HL-60/S4 (cell line): ENCODE measurements around the gene APOLD1.
"Not testable (repeated sequence)": the region's sequence is repeated elsewhere in the genome, so short reads cannot be mapped to it uniquely, and the experiment has no call there.

Source experiments
- in situ Hi-C: fragments of 300-500 bp; cut with MboI; formaldehyde crosslinking; loops from 2 replicates; pipeline ENCODE4 v1.14.3; 2022; ENCODE audit warnings: low sequenced_read_pairs

The APOLD1 gene

GRCh38 chr12:12784911-12785814 is at the start of gene APOLD1:
APOLD1 (plus strand) TSS chr12:12785659; CDS start chr12:12785692, 33 bp downstream.
- in situ Hi-C loops: no loop called here

DNA sequence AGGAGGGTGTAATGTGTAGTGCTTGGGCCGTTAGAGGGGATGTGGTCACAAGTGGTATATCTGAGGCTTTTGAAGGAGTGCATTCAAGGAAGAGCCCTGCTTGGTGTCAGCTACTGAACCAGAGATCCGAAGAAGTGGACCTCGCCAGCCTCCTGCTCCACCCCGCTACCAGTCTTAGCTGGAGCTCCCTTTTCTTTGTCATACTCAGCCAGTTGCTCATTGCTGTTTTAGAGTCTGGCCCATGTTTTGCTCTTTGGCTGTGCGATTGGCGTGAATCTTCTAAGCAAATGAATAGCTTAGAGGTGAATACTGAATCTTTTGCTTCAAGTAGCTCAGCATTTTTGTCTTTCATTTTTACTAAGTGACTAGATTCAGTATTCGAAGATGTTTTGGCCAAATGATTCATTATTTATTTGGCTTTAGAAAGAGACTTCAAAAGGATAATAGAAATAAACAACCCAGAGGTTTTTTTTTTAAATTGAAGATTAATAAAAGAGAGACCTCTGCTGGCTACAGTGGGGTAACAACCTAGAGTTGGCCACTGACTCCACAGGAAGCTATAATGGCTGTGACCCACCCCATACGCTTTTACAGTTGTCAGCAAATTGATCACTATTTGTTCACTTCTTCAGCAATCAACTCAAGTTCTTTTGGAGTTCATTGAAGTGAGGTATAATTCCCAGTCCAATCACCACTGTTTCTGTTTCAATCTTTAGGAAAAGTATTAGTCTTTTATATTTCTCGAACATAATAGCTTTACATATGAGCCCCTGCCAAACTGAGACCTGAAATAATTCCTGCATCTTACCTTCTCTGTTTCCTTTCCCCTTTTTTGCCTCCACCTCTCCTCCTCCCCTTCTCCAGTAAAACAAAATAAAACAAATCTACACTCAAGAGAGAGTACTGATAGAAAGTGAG is 48.4 kb upstream of the APOLD1 start:
- in situ Hi-C loops: no loop called here

DNA sequence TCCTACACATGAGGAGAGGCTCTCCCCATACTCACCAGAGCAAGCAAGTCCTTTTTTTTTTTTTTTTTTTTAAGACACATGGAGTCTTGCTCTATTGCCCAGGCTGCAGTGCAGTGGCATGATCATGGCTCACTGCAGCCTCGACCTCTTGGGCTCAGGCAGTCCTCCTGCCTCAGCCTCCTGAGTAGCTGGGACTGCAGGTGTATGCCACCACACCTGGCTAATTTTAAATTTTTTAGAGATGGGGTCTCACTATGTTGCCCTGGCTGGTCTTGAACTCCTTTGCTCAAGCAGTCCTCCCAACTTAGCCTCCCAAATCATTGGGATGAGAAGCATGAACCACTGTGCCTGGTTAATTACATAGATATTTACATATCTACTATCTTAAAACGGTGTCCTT is 47.3 kb upstream of the APOLD1 start:
- in situ Hi-C loops: not testable (repeated sequence)

GRCh38 chr12:12741660-12742059 is 43.8 kb upstream of the APOLD1 start:
- in situ Hi-C loops: no loop called here

DNA sequence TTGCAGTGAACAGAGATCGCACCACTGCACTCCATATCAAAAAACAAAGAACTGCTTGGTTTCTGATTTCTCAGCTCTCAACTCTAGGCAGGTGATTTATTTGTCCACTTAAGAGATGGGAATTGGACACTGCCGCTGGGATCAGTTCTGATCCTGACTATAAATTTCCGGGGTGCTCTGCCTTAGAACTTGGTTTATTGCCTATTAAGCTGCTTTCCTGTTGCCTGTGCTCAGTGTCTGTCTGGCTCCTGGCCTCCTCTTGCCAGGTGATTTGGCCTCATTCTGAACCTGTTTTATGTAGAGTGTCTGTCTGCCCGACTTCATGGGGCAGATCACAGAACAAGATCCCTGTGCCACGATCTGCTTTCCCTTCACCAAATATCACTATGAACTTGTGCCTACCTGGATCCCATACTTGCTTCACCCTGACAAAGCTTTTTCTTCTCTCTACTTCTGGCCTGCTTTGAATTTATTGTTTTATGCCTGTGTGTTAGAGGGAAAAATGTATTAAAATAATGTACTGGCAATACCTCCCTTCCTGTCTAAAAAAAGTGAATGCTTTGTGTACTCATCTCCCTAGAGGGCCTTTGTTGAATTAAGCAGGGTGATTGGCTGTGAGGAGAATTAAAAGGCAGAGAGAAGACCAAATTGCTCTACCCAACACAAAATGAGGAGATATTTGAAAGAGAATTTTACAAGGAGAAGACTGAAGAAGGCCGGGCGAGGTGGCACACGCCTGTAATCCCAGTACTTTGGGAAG is 40.7 kb upstream of the APOLD1 start:
- in situ Hi-C loops: no loop called here

DNA sequence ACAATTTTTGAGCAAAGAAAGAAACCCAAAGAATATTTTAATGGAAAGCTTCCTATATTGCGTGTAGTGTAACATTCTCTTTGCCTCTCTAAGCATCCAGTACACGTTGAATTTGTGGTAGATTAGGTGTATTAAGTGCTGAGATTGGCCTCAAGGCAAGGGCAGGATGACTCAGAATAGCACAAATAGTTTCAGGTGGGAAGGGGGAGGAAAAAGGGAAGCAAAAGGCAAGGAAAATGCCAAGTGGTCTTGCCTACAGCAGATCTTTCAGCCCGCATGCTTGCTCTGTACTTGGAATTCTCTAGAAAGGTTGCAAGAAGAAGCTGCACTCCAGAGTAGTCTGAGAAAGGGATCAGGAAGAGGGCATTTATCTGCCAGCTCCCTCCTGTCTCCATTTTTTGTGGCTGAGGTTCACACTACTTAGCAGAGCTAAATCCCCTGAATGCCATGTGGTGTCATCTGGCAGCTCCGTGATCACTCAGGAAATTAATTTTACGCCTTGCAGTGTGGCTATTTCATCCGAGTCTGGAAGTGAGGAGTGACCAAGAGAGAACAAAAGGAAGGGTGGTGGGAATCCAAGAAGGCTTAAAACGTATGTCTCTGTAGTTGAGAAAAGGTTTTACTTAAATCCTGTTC is 39.8 kb upstream of the APOLD1 start:
- in situ Hi-C loops: no loop called here

GRCh38 chr12:12747278-12747677 is 38.2 kb upstream of the APOLD1 start:
- in situ Hi-C loops: no loop called here

- in situ Hi-C loops: no loop called here
These were observed 37.4 kb upstream of the APOLD1 start for GRCh38 chr12:12748044-12748443.

GRCh38 chr12:12749433-12749832 is 36.0 kb upstream of the APOLD1 start:
- in situ Hi-C loops: no loop called here

GRCh38 chr12:12755923-12756322 is 29.5 kb upstream of the APOLD1 start:
- in situ Hi-C loops: no loop called here

- in situ Hi-C loops: no loop called here
These were observed 28.3 kb upstream of the APOLD1 start for GRCh38 chr12:12757121-12757520.

DNA sequence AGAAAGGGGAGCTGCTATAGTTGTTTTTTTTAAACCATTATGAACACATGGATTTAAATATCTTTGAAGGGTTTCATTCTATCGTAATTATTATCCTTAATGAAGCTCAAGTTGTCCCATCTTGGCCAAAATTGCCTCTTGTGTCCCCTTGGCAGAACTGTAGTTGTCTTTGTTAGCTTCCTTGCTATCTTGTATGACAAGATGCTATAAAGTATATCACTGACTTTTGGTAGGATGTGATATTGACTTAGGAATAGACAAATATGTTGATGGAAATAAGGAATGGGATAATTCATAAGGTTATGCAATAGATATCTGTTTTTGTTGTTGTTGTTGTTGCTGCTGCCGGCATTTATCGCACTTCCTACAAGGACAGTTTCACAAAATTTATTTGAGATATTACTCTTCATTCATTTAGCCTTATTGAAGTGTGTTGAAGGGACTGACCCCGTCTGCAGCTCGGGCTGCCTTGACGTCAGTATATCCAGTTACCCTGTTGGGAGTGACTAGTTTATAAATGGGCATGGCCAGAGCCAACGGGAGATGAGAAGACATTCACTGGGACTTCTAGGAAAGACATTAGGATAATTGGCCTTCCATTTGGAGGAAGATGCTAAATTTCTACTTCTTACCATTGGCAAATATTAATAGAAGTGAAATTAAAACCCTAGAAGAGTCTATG is 26.1 kb upstream of the APOLD1 start:
- in situ Hi-C loops: no loop called here

DNA sequence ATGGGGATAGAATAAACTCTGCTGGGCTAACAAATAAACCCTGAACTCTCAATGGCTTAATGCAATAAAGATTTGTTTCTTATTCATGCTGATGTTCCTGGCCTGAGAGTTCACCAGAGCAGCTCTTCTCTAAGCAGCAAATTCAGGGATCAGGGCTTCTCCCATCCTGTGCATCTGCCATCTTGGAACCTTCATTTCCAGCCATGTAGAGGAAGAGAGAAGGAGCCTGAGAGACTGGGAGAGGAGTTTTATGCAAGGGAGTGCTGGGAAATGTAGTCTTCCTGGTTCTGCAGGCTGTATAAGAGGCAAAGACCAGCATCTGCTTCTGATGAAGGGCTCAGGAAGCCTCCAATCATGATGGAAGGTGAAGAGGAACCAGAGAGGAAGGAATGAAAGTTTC is 20.6 kb upstream of the APOLD1 start:
- in situ Hi-C loops: no loop called here

DNA sequence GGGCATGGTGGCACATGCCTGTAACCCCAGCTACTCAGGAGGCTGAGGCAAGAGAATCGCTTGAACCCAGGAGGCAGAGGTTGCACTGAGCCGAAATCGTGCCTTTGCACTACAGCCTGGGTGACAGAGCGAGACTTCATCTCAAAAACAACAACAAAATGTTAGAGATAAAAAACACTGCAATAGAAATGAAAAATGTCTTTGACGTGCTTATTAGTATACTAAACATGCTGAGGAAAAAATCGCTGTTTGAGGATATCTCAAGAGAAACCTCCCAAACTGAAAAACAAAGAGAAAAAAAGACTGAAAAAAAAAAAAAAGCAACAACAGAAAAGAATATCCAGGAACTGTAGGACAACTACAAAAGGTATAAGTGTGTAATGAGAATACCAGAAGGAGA is 15.2 kb upstream of the APOLD1 start:
- in situ Hi-C loops: no loop called here

- in situ Hi-C loops: no loop called here
These were observed 10.7 kb upstream of the APOLD1 start for GRCh38 chr12:12774791-12775190.

DNA sequence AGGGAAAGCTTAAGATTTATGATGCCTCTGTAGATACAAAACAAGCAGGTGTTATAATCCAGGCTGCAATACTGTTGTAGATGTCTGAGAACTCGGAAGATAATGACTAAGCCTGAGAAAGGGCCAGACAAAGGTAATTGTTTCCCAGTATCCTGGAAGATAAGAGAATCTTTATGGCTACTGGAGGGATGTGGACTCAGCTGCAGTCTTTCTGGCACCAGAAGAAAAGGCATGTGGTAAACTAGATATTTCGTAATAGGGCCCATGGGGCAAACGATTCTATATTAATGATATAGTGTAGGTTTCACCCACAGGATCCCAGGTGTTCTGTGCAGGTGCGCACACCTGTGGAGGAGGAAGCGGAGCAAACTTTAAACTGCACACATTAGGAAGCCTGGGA is 9.2 kb upstream of the APOLD1 start:
- in situ Hi-C loops: no loop called here

DNA sequence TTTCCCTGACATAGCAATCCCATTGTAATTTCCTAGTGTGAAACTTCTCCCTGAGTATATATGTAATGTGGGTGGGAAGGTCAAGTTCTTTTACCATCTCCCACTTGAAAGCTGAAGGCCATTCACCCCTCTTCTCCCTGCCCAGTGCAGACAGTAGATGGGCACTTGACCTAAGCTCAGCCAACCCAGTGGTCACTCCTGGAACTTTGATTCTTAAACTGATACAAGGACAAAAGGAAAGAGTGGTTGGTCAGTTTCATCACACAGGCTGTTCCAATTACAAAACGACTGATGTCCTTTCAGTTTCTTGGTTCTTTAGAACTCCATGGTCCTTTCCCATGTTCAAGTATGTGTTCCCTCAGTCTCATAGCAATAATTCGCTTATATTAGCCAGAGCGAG is 8.4 kb upstream of the APOLD1 start:
- in situ Hi-C loops: no loop called here

DNA sequence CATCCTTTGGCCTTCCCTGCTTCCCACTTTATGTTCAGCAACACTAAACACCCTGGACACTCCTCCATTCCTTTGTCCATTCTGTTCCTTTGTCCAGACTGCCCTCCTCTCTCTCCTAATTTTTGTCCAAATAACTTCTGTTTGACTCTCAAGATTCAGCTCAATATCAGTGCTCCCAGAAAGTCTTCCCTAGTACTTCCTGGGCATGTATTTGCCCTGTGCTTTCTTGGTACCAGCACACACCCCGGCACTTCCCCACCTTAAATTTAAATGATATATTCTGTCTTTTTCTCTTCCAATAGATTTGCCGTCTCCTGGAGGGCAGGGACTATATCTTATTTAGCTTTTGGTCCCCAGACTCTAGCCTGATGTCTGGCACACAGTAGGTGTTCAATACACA is 6.5 kb upstream of the APOLD1 start:
- in situ Hi-C loops: no loop called here

DNA sequence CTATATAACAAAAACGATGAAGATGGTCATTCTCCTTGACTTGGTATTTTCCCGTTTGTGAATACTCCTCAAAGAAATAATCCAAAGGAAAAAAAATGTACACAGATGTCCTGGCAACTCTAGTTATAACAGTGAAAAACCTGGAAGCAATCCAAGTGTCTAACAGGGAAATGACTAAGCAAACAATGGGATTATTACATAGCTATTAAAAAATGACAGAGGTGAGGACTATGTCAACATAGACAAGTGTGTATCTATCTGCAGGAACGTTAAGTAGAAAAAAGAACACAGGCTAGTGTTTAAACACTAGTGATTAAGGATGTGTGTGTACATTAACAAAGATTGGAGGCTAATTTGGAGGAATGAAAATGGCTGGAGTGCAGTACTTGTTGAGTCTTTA is 5.9 kb upstream of the APOLD1 start:
- in situ Hi-C loops: no loop called here

DNA sequence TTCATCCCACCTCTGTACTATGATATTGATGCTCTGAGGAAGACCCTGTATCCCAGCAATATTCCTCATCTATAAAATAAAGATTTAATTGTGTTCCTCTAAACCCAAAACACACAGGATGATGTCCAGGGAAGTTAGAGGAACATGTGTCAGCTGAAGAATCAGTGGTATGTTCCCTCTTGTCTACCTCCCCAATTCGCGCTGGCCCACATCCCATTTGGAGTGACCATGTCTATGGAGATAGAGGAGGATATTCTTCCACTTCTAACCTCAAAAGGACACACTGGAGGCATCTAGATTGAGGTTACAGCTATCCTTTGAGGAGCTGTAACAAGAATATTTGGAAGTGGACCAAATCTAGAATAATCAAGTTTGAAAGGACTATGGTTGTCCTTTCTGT is 1.3 kb upstream of the APOLD1 start:
- in situ Hi-C loops: no loop called here
